NCI-H345 treated with DMSO at 0.1 percent for 48 hours (cell line): ENCODE data around the gene TMEM82.

Experiments used
- DNase-seq: peaks from one replicate; lab custom pipeline; 2025; ENCODE audit not compliant: unreplicated experiment; lab: John Stamatoyannopoulos, UW

Gene TMEM82

GRCh38 chr1:15777909-15778707 is 35.8 kb downstream of the TMEM82 start:
- DNase-seq: no peak

GRCh38 chr1:15785683-15786082 is 43.4 kb downstream of the TMEM82 start:
- DNase-seq: no peak

- DNase-seq: no peak
Observed at GRCh38 chr1:15786581-15786980, 44.3 kb downstream of the TMEM82 start.

- DNase-seq: no peak
Observed at GRCh38 chr1:15788624-15789301, 46.5 kb downstream of the TMEM82 start.

GRCh38 chr1:15796086-15796462 is 53.8 kb downstream of the TMEM82 start:
- DNase-seq: no peak
